Cardiac fibroblast (primary cell): ENCODE measurements around the gene FGF14.

Experiments used
- DNase-seq, 2 donors: peaks; one replicate each; pipeline versions ENCODE4 v3.0.0 to v3.0.0-alpha.2; 2010; ENCODE audit warnings: low read depth in 2 of 2
- H3K4me3 ChIP-seq, 2 donors: replicated peaks in 1 of 2; 1 replicate in 1 of 2; 2 replicates in 1 of 2; pipeline ENCODE4 v1.5.1; 2011; ENCODE audit warnings: low read depth in 2 of 2, low read length in 2 of 2, mild to moderate bottlenecking in 2 of 2, moderate library complexity in 1 of 2
- CTCF ChIP-seq: IDR thresholded peaks from one replicate; pipeline ENCODE4 v1.5.1; 2011; ENCODE audit warnings: low read depth, mild to moderate bottlenecking, low read length, inconsistent platforms

FGF14 gene

DNA sequence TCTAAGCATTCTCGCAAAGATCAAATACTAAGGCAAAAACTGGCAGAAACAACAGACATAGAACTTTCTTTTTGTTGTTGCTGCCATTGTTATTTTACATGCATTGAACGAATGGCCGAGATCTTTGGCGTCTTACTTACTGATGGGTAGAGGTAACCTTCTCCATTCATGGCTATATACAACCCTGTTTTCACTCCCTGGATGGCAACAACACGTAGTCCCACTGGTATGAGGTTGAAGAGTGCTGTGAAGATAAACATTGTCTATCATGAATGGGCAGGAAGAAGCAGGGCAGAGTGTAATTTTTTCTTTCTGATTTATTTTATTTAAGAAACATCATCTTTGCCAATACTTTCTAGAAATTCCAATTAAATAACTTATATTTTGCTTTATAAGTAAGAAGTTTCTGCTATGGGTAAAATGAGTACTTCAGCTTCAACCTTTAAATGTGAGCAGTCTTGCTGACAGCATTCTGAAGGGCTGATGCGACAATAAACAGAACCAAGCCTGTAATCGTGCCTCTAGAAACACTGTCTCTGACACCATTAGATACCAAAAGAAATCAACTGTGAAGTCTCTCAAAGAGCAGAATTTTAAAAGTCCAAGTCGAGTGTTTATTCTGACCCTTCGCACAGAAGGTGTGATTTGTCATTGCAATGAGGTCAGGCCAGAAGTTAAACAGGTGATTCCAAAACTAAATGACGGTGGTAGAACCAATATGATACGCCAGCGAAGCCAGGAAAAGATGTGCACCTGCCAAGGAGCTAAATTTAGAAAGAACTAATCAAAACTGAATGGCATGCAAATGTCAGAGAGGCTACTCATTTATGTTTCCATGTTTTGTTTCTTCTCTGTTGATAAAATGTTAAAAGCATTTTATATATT is 533.0 kb downstream of the FGF14 start:
- TF ChIP-seq CTCF, result no peak
- no peak overlapping the region for H3K4me3 ChIP-seq
- DNase-seq, result no peak

- DNase-seq, result no peak
- no peak for TF ChIP-seq CTCF
- no peak overlapping the region for H3K4me3 ChIP-seq
Observed at GRCh38 chr13:101866889-101867581, 534.8 kb downstream of the FGF14 start.

DNA sequence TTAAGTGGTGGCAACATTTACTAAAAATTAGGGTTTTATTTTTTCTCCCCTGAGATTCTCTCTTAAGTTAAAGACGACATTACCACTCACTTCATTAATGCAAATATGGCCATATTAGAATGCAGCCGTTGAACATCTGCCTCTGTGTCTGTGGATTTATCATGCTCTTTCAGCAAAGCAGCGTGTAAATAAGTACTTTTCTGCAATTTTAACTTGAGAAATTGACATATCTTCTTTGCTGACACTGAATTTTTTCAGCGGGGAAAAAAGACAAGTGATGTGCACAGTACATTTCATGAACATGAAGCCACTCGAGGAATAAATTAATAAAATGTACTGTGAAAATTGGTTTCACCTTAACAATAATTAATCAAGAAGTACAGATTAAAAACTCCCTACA is 543.0 kb downstream of the FGF14 start:
- TF ChIP-seq CTCF, result no peak
- DNase-seq, result no peak
- H3K4me3 ChIP-seq, result no peak overlapping the region

- H3K4me3 ChIP-seq, result no peak overlapping the region
- TF ChIP-seq CTCF, result no peak
- DNase-seq, result no peak
Observed at GRCh38 chr13:101846701-101847100, 555.1 kb downstream of the FGF14 start.

DNA sequence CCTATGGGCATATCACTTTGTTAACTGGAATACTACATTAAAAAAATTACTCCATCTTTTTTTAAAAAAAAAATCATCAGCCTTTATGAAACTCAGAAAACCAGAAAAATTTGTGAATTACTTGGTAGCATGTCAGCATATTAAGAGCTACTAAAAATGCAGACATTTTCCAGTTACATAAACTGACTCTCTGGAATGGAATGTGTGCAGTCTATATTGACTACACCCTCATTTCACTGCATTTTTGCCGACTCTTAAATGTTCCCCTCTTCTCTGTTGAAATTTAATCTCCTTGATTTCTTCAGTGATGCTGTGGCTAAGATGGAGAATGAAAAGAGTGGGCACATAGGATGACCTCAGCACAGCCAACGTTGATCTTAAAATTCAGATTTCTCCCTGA is 555.6 kb downstream of the FGF14 start:
- no peak overlapping the region for H3K4me3 ChIP-seq
- DNase-seq, result peak in 1 of 2 donors; percentile 22
- TF ChIP-seq CTCF, result no peak

GRCh38 chr13:101845245-101846020 is 556.4 kb downstream of the FGF14 start:
- no peak overlapping the region for H3K4me3 ChIP-seq
- no peak for TF ChIP-seq CTCF
- peak in 1 of 2 donors; percentile 7 for DNase-seq
